ENCODE measurements around the gene ATP7A.

Gene ATP7A

GRCh38 chrX:78011846-78012245 lies 101.4 kb downstream of the ATP7A start:
- DNase-seq (ENCODE audit: low spot score): no peak

DNA sequence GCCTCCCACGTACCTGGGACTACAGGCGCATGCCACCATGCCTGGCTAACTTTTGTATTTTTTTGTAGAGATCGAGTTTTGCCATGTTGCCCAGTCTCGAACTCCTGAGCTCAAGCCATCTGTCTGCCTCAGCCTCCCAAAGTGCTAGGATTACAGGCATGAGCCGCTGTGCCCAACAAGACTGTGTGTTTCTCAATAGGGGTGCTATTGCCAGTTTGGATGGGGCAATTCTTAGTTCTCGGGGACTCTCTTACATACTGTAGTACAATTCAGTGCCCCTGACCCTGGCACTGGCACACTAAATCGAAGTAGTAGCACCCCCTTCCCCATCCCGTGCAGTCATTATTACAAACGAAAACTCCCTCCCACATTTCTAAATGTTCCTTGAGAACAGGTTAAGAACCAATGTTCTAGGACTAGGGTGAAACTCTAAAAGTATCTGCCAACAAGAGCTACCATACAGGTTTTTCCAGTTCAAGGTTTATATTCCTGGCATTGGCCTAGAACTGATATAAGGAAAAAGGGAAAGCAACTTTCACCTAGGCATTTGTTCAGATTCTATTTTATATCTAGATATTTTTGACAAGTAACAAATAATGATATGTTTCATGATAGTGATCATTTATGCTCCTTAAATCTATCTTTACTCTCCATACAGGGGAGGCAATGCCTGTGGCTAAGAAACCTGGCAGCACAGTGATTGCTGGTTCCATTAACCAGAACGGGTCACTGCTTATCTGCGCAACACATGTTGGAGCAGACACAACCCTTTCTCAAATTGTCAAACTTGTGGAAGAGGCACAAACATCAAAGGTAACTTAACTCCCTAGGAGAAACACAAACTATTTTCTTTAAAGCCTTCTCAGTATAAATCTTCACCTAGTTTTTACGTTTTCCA lies 109.3 kb downstream of the ATP7A start:
- TF ChIP-seq, protein P1, sequence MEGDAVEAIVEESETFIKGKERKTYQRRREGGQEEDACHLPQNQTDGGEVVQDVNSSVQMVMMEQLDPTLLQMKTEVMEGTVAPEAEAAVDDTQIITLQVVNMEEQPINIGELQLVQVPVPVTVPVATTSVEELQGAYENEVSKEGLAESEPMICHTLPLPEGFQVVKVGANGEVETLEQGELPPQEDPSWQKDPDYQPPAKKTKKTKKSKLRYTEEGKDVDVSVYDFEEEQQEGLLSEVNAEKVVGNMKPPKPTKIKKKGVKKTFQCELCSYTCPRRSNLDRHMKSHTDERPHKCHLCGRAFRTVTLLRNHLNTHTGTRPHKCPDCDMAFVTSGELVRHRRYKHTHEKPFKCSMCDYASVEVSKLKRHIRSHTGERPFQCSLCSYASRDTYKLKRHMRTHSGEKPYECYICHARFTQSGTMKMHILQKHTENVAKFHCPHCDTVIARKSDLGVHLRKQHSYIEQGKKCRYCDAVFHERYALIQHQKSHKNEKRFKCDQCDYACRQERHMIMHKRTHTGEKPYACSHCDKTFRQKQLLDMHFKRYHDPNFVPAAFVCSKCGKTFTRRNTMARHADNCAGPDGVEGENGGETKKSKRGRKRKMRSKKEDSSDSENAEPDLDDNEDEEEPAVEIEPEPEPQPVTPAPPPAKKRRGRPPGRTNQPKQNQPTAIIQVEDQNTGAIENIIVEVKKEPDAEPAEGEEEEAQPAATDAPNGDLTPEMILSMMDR (IDR thresholded peaks at IDR 0.05; ENCODE audit: extremely low read depth, missing control alignments): no peak

More at GRCh38 chrX:78011846-78012245, 101.4 kb downstream of the ATP7A start:
- TF ChIP-seq, protein P1 (IDR thresholded peaks at IDR 0.05; ENCODE audit: extremely low read depth, missing control alignments): no peak

GRCh38 chrX:78024349-78025059 lies 114.0 kb downstream of the ATP7A start:
- DNase-seq (ENCODE audit: low spot score): peak; percentile 34
- TF ChIP-seq, protein P1 (IDR thresholded peaks at IDR 0.05; ENCODE audit: extremely low read depth, missing control alignments): peak; percentile 39

More for the DNA sequence above, 109.3 kb downstream of the ATP7A start:
- no peak for DNase-seq (ENCODE audit: low spot score)

- TF ChIP-seq, protein P1 (IDR thresholded peaks at IDR 0.05; ENCODE audit: extremely low read depth, missing control alignments): no peak
- no peak for DNase-seq (ENCODE audit: low spot score)
Observed at GRCh38 chrX:78027798-78028197, 117.3 kb downstream of the ATP7A start.

DNA sequence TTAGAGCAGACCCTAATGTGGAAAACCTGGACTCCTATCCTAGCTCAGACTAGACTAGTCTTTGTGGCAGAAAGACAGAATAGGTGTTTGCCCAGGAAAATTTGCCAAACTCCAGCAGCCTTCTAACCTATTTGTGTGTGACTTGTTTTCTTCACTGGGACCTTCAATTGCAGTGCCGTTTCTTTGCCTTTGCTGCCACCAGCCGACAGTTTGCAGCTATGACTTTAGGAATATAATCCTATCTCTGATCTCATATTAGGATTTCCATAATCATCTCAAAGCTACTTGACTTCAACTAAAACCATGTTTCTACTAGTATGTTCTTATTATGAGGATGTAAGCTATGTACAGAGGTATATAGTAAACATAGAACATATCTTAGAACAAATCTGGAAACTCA lies 119.2 kb downstream of the ATP7A start:
- TF ChIP-seq, protein P1 (IDR thresholded peaks at IDR 0.05; ENCODE audit: extremely low read depth, missing control alignments): no peak
- DNase-seq (ENCODE audit: low spot score): peak; percentile 9

DNA sequence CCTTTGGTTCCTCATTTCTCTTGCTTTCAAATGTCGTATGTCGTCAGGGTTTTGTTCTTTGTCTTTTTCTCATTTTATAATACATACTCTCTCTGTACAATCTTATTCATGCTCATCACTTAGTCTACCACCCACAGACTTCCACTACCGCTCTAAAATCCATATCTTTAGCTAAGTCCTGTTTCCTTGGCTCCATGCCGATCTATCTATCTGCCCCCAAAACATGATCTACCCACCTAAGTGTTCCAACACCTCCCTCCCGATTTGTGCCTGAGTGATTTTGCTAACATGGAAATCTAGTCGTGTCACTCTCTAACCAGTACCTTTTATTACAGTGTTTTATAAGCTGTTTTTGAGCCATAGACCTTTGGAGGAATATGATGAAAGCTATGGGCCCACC lies 124.6 kb downstream of the ATP7A start:
- TF ChIP-seq, protein P1 (IDR thresholded peaks at IDR 0.05; ENCODE audit: extremely low read depth, missing control alignments): no peak
- no peak for DNase-seq (ENCODE audit: low spot score)

GRCh38 chrX:78037881-78038280 lies 127.4 kb downstream of the ATP7A start:
- DNase-seq (ENCODE audit: low spot score): no peak
- TF ChIP-seq, protein P1 (IDR thresholded peaks at IDR 0.05; ENCODE audit: extremely low read depth, missing control alignments): no peak

All from GM20000 (cell line).